ENCODE results near the gene DUSP23.

Gene DUSP23

GRCh38 chr1:159746666-159747065, 34.1 kb upstream of the DUSP23 start:
- no peaks in the 10 kb centered on the region for H3K36me3 ChIP-seq (replicated peaks; ENCODE audit: low read depth, low read length)
- H3K4me3 ChIP-seq (ENCODE audit: low read length), result no peak overlapping the region
- H2AFZ ChIP-seq (ENCODE audit: low read depth, low read length), result no peak overlapping the region
- no peaks in the 10 kb centered on the region for H4K20me1 ChIP-seq (ENCODE audit: insufficient read depth, low read length)
- no peaks in the 10 kb centered on the region for H3K79me2 ChIP-seq (ENCODE audit: low read length)
- no peaks in the 10 kb centered on the region for H3K9me3 ChIP-seq (ENCODE audit: insufficient read depth, low read length)
- H3K4me1 ChIP-seq (ENCODE audit: low read length), result no peaks in the 10 kb centered on the region
- no peak overlapping the region for H3K27ac ChIP-seq (ENCODE audit: low read length)
- no peak overlapping the region for H3K9ac ChIP-seq (ENCODE audit: low read length)
- no peak overlapping the region for H3K4me2 ChIP-seq (ENCODE audit: low read length)
- no peaks in the 10 kb centered on the region for H3K27me3 ChIP-seq (ENCODE audit: low read depth, low read length)
- TF ChIP-seq CTCF (IDR thresholded peaks at IDR 0.05; ENCODE audit: low read depth, low read length) (no peak), EZH2phosphoT487 (IDR thresholded peaks at IDR 0.05; ENCODE audit: low read depth) (no peak)

GRCh38 chr1:159748370-159748769, 32.4 kb upstream of the DUSP23 start:
- H3K27ac ChIP-seq (ENCODE audit: low read length), result no peak overlapping the region
- no peak overlapping the region for H3K9ac ChIP-seq (ENCODE audit: low read length)
- no peaks in the 10 kb centered on the region for H3K36me3 ChIP-seq (replicated peaks; ENCODE audit: low read depth, low read length)
- H4K20me1 ChIP-seq (ENCODE audit: insufficient read depth, low read length), result no peaks in the 10 kb centered on the region
- no peaks in the 10 kb centered on the region for H3K9me3 ChIP-seq (ENCODE audit: insufficient read depth, low read length)
- TF ChIP-seq EZH2phosphoT487 (IDR thresholded peaks at IDR 0.05; ENCODE audit: low read depth), result no peak
- TF ChIP-seq CTCF (IDR thresholded peaks at IDR 0.05; ENCODE audit: low read depth, low read length), result no peak
- H3K4me2 ChIP-seq (ENCODE audit: low read length), result no peak overlapping the region
- no peak overlapping the region for H2AFZ ChIP-seq (ENCODE audit: low read depth, low read length)
- no peaks in the 10 kb centered on the region for H3K79me2 ChIP-seq (ENCODE audit: low read length)
- no peaks in the 10 kb centered on the region for H3K27me3 ChIP-seq (ENCODE audit: low read depth, low read length)
- H3K4me1 ChIP-seq (ENCODE audit: low read length), result no peaks in the 10 kb centered on the region
- H3K4me3 ChIP-seq (ENCODE audit: low read length), result no peak overlapping the region

GRCh38 chr1:159749630-159750029, 31.1 kb upstream of the DUSP23 start:
- H3K9ac ChIP-seq (ENCODE audit: low read length), result no peak overlapping the region

GRCh38 chr1:159750621-159751020, 30.1 kb upstream of the DUSP23 start:
- no peak overlapping the region for H3K27ac ChIP-seq (ENCODE audit: low read length)

More at GRCh38 chr1:159749630-159750029, 31.1 kb upstream of the DUSP23 start:
- Histone ChIP-seq H3K27me3 (ENCODE audit: low read depth, low read length) (no peaks in the 10 kb centered on the region), H2AFZ (ENCODE audit: low read depth, low read length) (no peak overlapping the region), H3K4me1 (ENCODE audit: low read length) (no peaks in the 10 kb centered on the region), H3K4me3 (ENCODE audit: low read length) (no peak overlapping the region), H3K79me2 (ENCODE audit: low read length) (no peaks in the 10 kb centered on the region), H3K36me3 (replicated peaks; ENCODE audit: low read depth, low read length) (no peaks in the 10 kb centered on the region), H3K27ac (ENCODE audit: low read length) (no peak overlapping the region), H3K9me3 (ENCODE audit: insufficient read depth, low read length) (no peaks in the 10 kb centered on the region), H4K20me1 (ENCODE audit: insufficient read depth, low read length) (no peaks in the 10 kb centered on the region), H3K4me2 (ENCODE audit: low read length) (no peak overlapping the region)
- no peak for TF ChIP-seq CTCF (IDR thresholded peaks at IDR 0.05; ENCODE audit: low read depth, low read length)

More at GRCh38 chr1:159750621-159751020, 30.1 kb upstream of the DUSP23 start:
- Histone ChIP-seq H3K27me3 (ENCODE audit: low read depth, low read length) (no peaks in the 10 kb centered on the region), H3K4me2 (ENCODE audit: low read length) (no peak overlapping the region), H3K4me3 (ENCODE audit: low read length) (no peak overlapping the region), H4K20me1 (ENCODE audit: insufficient read depth, low read length) (no peaks in the 10 kb centered on the region), H2AFZ (ENCODE audit: low read depth, low read length) (no peak overlapping the region), H3K79me2 (ENCODE audit: low read length) (no peaks in the 10 kb centered on the region), H3K36me3 (replicated peaks; ENCODE audit: low read depth, low read length) (no peaks in the 10 kb centered on the region), H3K9me3 (ENCODE audit: insufficient read depth, low read length) (no peaks in the 10 kb centered on the region), H3K9ac (ENCODE audit: low read length) (no peak overlapping the region), H3K4me1 (ENCODE audit: low read length) (no peaks in the 10 kb centered on the region)
- no peak for TF ChIP-seq CTCF (IDR thresholded peaks at IDR 0.05; ENCODE audit: low read depth, low read length)
- no peak for TF ChIP-seq EZH2phosphoT487 (IDR thresholded peaks at IDR 0.05; ENCODE audit: low read depth)

Data from OCI-LY3 (cell line).